Neural progenitor cell (in vitro differentiated cells): ENCODE measurements around the gene NOSTRIN. TPM values are rescaled to one million over a fixed set of nuclear protein-coding genes. Genes with fewer than 3 reads are reported as not detected.
"Not testable (repeated sequence)": the region's sequence is repeated elsewhere in the genome, so short reads cannot be mapped to it uniquely, and the experiment has no call there.

ENCODE experiments used
- DNase-seq: peaks from one replicate; pipeline ENCODE4 v3.0.0-alpha.2; 2016; ENCODE audit warnings: low spot score
- H2AFZ ChIP-seq: fragments of 200-600 bp; sonication (generic); replicated peaks from 2 replicates; pipeline ENCODE4 v1.6.1; 2016; ENCODE audit warnings: antibody characterized with exemption
- H3F3A ChIP-seq: fragments of 200-600 bp; sonication (generic); 2 replicates; pipeline ENCODE4 v1.6.1; 2016; ENCODE audit warnings: antibody characterized with exemption, low read depth
- H3K27ac ChIP-seq: fragments of 200-600 bp; sonication (generic); 2 replicates; pipeline ENCODE4 v1.5.1; 2016; ENCODE audit warnings: mild to moderate bottlenecking
- H3K27me3 ChIP-seq: fragments of 200-600 bp; sonication (generic); 2 replicates; pipeline ENCODE4 v1.6.1; 2016; ENCODE audit warnings: mild to moderate bottlenecking, moderate library complexity
- H3K36me3 ChIP-seq: fragments of 200-600 bp; sonication (generic); 2 replicates; pipeline ENCODE4 v1.5.1; 2016
- H3K4me1 ChIP-seq: fragments of 200-600 bp; sonication (generic); 2 replicates; pipeline ENCODE4 v1.6.1; 2016; ENCODE audit warnings: mixed run types
- H3K4me2 ChIP-seq: fragments of 200-600 bp; sonication (generic); 2 replicates; pipeline ENCODE4 v1.6.1; 2016
- H3K4me3 ChIP-seq: fragments of 200-600 bp; sonication (generic); 2 replicates; pipeline ENCODE4 v1.5.1; 2016
- H3K79me2 ChIP-seq: fragments of 200-600 bp; sonication (generic); 2 replicates; pipeline ENCODE4 v1.6.1; 2016; ENCODE audit warnings: low read depth
- H3K9ac ChIP-seq: fragments of 200-600 bp; sonication (generic); 2 replicates; pipeline ENCODE4 v1.6.1; 2016
- H3K9me3 ChIP-seq: fragments of 200-600 bp; sonication (generic); 2 replicates; pipeline ENCODE4 v1.5.1; 2016; ENCODE audit warnings: low read depth
- H4K20me1 ChIP-seq: fragments of 200-600 bp; sonication (generic); 2 replicates; pipeline ENCODE4 v1.6.1; 2016; ENCODE audit warnings: low read depth
- H3K27ac Mint-ChIP-seq: 3 replicates; pipeline ENCODE4 v1.8.0; 2021; ENCODE audit warnings: mixed read lengths
- H3K27me3 Mint-ChIP-seq: 2 replicates; pipeline ENCODE4 v1.8.0; 2022; ENCODE audit warnings: low read depth, mild to moderate bottlenecking, inconsistent platforms, moderate library complexity, mixed read lengths; ENCODE audit not compliant: insufficient read depth
- H3K36me3 Mint-ChIP-seq: 3 replicates; pipeline ENCODE4 v1.8.0; 2021; ENCODE audit warnings: mixed read lengths
- H3K4me1 Mint-ChIP-seq: 3 replicates; pipeline ENCODE4 v1.8.0; 2021; ENCODE audit warnings: mixed read lengths
- H3K4me3 Mint-ChIP-seq: 3 replicates; pipeline ENCODE4 v1.8.0; 2021; ENCODE audit warnings: mild to moderate bottlenecking, moderate library complexity, mixed read lengths
- H3K9me3 Mint-ChIP-seq: 3 replicates; pipeline ENCODE4 v1.8.0; 2020; ENCODE audit warnings: mixed read lengths
- EZH2 ChIP-seq: fragments of 200-600 bp; sonication (generic); IDR thresholded peaks from 2 replicates; pipeline ENCODE4 v1.6.1; 2017; ENCODE audit warnings: antibody characterized with exemption, mild to moderate bottlenecking, moderate library complexity
- EZH2phosphoT487 ChIP-seq: fragments of 200-600 bp; sonication (generic); IDR thresholded peaks from 2 replicates; pipeline ENCODE4 v1.6.1; 2017; ENCODE audit warnings: antibody characterized with exemption
- total RNA-seq: library from RNA; depleted of rRNA; stranded (reverse); fragments of >200 nt; gene quantifications from 2 replicates; pipeline ENCODE4 v1.2.3, GENCODE V29; 2015; ENCODE audit warnings: low replicate concordance
- TF ChIP-seq, protein P1 (sequence below): fragments of 200-600 bp; sonication (generic); IDR thresholded peaks from 2 replicates; pipeline ENCODE4 v1.5.1; 2017; ENCODE audit warnings: antibody characterized with exemption, mild to moderate bottlenecking

Gene NOSTRIN
- total RNA-seq, 1 donor from 2014 or later, result not detected

DNA sequence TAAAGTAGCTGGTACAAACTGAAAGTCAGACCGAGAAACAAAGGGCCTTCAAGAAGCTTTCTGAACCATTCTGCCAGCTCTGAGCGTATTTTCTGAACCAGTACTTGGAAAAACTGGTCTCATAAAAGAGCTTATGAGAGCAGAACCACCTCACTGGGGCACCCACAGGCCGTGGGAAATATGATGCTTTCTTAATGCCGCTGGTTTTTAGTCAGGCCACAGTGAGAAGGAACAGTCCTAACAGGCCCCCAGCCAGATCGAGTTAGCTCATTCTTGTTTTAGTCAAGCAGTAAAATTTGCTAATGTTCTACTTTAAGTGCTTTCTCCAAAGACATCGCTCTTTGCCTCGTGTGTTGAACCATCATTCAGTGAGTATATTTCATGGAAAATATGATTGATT, 12.7 kb upstream of the NOSTRIN start:
- H3K4me1 ChIP-seq, result no peaks in the 10 kb centered on the region
- H3K27ac ChIP-seq, result no peak overlapping the region
- DNase-seq, result no peak
- TF ChIP-seq EZH2 (no peak), EZH2phosphoT487 (no peak)
- TF ChIP-seq, protein P1, sequence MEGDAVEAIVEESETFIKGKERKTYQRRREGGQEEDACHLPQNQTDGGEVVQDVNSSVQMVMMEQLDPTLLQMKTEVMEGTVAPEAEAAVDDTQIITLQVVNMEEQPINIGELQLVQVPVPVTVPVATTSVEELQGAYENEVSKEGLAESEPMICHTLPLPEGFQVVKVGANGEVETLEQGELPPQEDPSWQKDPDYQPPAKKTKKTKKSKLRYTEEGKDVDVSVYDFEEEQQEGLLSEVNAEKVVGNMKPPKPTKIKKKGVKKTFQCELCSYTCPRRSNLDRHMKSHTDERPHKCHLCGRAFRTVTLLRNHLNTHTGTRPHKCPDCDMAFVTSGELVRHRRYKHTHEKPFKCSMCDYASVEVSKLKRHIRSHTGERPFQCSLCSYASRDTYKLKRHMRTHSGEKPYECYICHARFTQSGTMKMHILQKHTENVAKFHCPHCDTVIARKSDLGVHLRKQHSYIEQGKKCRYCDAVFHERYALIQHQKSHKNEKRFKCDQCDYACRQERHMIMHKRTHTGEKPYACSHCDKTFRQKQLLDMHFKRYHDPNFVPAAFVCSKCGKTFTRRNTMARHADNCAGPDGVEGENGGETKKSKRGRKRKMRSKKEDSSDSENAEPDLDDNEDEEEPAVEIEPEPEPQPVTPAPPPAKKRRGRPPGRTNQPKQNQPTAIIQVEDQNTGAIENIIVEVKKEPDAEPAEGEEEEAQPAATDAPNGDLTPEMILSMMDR, result no peak
- no peaks in the 10 kb centered on the region for H3K27me3 ChIP-seq
- no peaks in the 10 kb centered on the region for H3K4me1 Mint-ChIP-seq
- no peaks in the 10 kb centered on the region for H3K36me3 Mint-ChIP-seq
- H3K4me2 ChIP-seq, result no peak overlapping the region
- no peaks in the 10 kb centered on the region for H4K20me1 ChIP-seq
- no peaks in the 10 kb centered on the region for H3F3A ChIP-seq
- no peaks in the 10 kb centered on the region for H3K9me3 ChIP-seq
- H2AFZ ChIP-seq, result no peak overlapping the region
- H3K27ac Mint-ChIP-seq, result no peak overlapping the region
- H3K79me2 ChIP-seq, result no peaks in the 10 kb centered on the region
- H3K9me3 Mint-ChIP-seq, result peaks cover 3% of the 10 kb centered on the region
- H3K9ac ChIP-seq, result no peak overlapping the region
- H3K27me3 Mint-ChIP-seq, result peaks cover 5% of the 10 kb centered on the region
- H3K4me3 Mint-ChIP-seq, result no peak overlapping the region
- no peak overlapping the region for H3K4me3 ChIP-seq
- H3K36me3 ChIP-seq, result no peaks in the 10 kb centered on the region

DNA sequence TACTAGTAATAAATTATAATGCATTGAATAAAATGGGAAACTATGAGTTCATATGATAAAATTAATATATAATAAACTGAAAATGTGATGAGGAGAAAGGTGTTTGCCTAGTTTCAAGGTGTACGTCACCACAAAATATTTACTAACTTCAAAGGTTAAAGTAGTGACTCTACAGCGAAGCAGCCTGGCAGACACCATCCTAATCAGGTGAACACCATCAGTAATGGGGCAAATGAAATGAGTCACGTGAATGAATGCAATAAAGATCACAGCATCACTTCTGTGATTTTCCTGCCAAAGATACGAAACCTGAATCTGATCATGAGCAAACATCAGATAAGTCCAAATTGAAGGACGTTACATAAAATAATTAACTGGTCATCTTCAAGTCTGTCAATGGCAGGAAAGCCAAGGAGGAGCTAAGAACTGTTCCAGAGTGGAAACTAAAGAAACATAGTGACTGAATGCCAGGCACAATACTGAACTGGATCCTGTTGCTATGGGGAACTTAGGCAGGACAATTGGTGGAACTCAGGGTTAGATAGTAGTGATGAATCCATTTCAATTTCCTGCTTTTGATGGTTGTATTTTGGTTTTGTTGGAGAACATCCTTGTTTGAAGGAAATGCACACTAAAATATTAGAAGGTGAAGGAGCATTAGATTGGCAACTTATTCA, 12.1 kb upstream of the NOSTRIN start:
- no peaks in the 10 kb centered on the region for H3K9me3 ChIP-seq
- no peak overlapping the region for H3K4me3 ChIP-seq
- no peak overlapping the region for H3K4me3 Mint-ChIP-seq
- H3K4me1 ChIP-seq, result no peaks in the 10 kb centered on the region
- no peak overlapping the region for H2AFZ ChIP-seq
- no peaks in the 10 kb centered on the region for H3K4me1 Mint-ChIP-seq
- H3K27me3 ChIP-seq, result no peaks in the 10 kb centered on the region
- no peak overlapping the region for H3K9ac ChIP-seq
- TF ChIP-seq EZH2 (no peak), EZH2phosphoT487 (no peak)
- TF ChIP-seq, protein P1, result no peak
- H3F3A ChIP-seq, result no peaks in the 10 kb centered on the region
- no peaks in the 10 kb centered on the region for H3K36me3 Mint-ChIP-seq
- H3K27ac Mint-ChIP-seq, result no peak overlapping the region
- H3K27me3 Mint-ChIP-seq, result peaks cover 4% of the 10 kb centered on the region
- H3K4me2 ChIP-seq, result no peak overlapping the region
- no peaks in the 10 kb centered on the region for H4K20me1 ChIP-seq
- H3K27ac ChIP-seq, result no peak overlapping the region
- no peak for DNase-seq
- H3K79me2 ChIP-seq, result no peaks in the 10 kb centered on the region
- H3K9me3 Mint-ChIP-seq, result peaks cover 3% of the 10 kb centered on the region
- H3K36me3 ChIP-seq, result no peaks in the 10 kb centered on the region

DNA sequence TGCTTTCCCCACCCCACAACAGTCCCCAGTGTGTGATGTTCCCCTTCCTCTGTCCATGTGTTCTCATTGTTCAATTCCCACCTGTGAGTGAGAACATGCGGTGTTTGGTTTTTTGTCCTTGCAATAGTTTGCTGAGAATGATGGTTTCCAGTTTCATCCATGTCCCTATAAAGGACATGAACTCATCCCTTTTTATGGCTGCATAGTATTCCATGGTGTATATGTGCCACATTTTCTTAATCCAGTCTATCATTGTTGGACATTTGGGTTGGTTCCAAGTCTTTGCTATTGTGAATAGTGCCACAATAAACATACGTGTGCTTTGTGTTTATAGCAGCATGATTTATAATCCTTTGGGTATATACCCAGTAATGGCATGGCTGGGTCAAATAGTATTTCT, 11.3 kb upstream of the NOSTRIN start:
- H4K20me1 ChIP-seq, H3F3A ChIP-seq, H3K36me3 Mint-ChIP-seq, H3K4me1 Mint-ChIP-seq, H2AFZ ChIP-seq, H3K27ac Mint-ChIP-seq, H3K4me1 ChIP-seq, H3K4me3 Mint-ChIP-seq, H3K4me3 ChIP-seq, H3K4me2 ChIP-seq, H3K9me3 ChIP-seq, H3K27me3 ChIP-seq, H3K36me3 ChIP-seq, H3K9ac ChIP-seq, H3K27me3 Mint-ChIP-seq, H3K79me2 ChIP-seq, H3K9me3 Mint-ChIP-seq, DNase-seq, H3K27ac ChIP-seq: not testable (repeated sequence)

DNA sequence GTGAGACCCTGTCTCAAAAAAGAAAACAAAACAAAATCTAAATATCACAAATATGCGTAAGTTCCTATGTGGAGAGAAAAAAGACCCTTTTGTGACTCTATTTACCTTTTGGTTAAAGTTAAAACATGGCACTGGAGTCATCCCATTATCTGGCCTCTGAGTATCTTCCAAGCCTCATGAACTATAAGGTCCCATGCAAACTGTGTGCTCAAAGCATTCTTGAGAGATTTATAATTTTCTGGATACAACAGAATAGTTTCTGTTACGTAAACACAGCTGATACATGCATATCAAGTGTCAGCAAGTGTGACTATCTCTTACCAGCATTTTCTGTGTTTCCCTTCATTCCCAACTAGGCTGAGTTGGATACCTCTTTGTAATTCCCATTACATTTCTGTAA, 8.8 kb upstream of the NOSTRIN start:
- no peaks in the 10 kb centered on the region for H3K79me2 ChIP-seq
- Mint-ChIP-seq H3K4me1 (peaks cover 8% of the 10 kb centered on the region), H3K4me3 (no peak overlapping the region), H3K27ac (no peak overlapping the region), H3K9me3 (peaks cover 3% of the 10 kb centered on the region), H3K27me3 (peaks cover 2% of the 10 kb centered on the region), H3K36me3 (no peaks in the 10 kb centered on the region)
- TF ChIP-seq EZH2 (no peak), EZH2phosphoT487 (no peak)
- TF ChIP-seq, protein P1, result no peak
- no peak overlapping the region for H3K4me3 ChIP-seq
- peaks cover 6% of the 10 kb centered on the region for H3K4me1 ChIP-seq
- no peak for DNase-seq
- H2AFZ ChIP-seq, result no peak overlapping the region
- no peaks in the 10 kb centered on the region for H3K36me3 ChIP-seq
- H3K9ac ChIP-seq, result no peak overlapping the region
- H3K9me3 ChIP-seq, result no peaks in the 10 kb centered on the region
- H3K27ac ChIP-seq, result no peak overlapping the region
- no peak overlapping the region for H3K4me2 ChIP-seq
- no peaks in the 10 kb centered on the region for H3K27me3 ChIP-seq
- H4K20me1 ChIP-seq, result no peaks in the 10 kb centered on the region
- no peaks in the 10 kb centered on the region for H3F3A ChIP-seq
